ENCODE results near the gene KCNJ18.
"Not testable (repeated sequence)": the region's sequence is repeated elsewhere in the genome, so short reads cannot be mapped to it uniquely, and the experiment has no call there.

GRCh38 chr17:21697508-21697860 lies 5.2 kb downstream of the KCNJ18 start:
- not testable (repeated sequence) for TF ChIP-seq CTCF, POLR2A (IDR thresholded peaks at IDR 0.05)

All from Peyer's patch (tissue), 4 donors.